ENCODE measurements around the gene SAPCD1. TPM values are rescaled to one million over a fixed set of nuclear protein-coding genes. Genes with fewer than 3 reads are reported as not detected.

SAPCD1 gene
- polyA plus RNA-seq, 1 of the 3 experiments (the other 2 are of a cell fraction): 5.9 TPM

GRCh38 chr6:31727717-31728671 is 34.5 kb upstream of the SAPCD1 start:
- CTCF ChIA-PET: interaction anchor here (0.7 to 7.3 kb wide), 12 partner anchors 12 to 135 kb away, joined by 3 to 45 read pairs (median 6); partner anchors contain the start of genes LSM2, MSH5, NEU1 and VARS1

More at GRCh38 chr6:31727717-31728671, 34.5 kb upstream of the SAPCD1 start:
- TF ChIP-seq RFX5 (IDR thresholded peaks at IDR 0.05; ENCODE audit: low read length): no peak
- no peak for TF ChIP-seq POLR2AphosphoS5 (IDR thresholded peaks at IDR 0.05; ENCODE audit: low read depth, low read length)
- TF ChIP-seq EZH2phosphoT487 (IDR thresholded peaks at IDR 0.05; ENCODE audit: borderline replicate concordance, low read depth): no peak
- TF ChIP-seq CTCF (IDR thresholded peaks at IDR 0.05): no peak
- TF ChIP-seq RXRA (IDR thresholded peaks at IDR 0.05; ENCODE audit: borderline replicate concordance, low read depth): no peak
- TF ChIP-seq TCF12 (IDR thresholded peaks at IDR 0.05): no peak
- no peak for TF ChIP-seq SMC3 (IDR thresholded peaks at IDR 0.05; ENCODE audit: low read depth, low read length)
- no peak for TF ChIP-seq GATA2 (CRISPR knock-in tag; IDR thresholded peaks at IDR 0.05)
- TF ChIP-seq MXI1 (IDR thresholded peaks at IDR 0.05; ENCODE audit: low read depth, low read length): no peak
- no peak for TF ChIP-seq FOXJ3 (CRISPR knock-in tag; IDR thresholded peaks at IDR 0.05)
- TF ChIP-seq FOSL2 (IDR thresholded peaks at IDR 0.05; ENCODE audit: borderline replicate concordance, low read depth): no peak
- TF ChIP-seq YY1 (IDR thresholded peaks at IDR 0.05; ENCODE audit: low read depth): no peak
- no peak for TF ChIP-seq MAX (IDR thresholded peaks at IDR 0.05; ENCODE audit: low read depth)
- TF ChIP-seq NRF1 (IDR thresholded peaks at IDR 0.05; ENCODE audit: low read depth, low read length): no peak
- no peak for TF ChIP-seq JUND (IDR thresholded peaks at IDR 0.05)
- H3K79me2 ChIP-seq (ENCODE audit: insufficient read depth): peaks cover 30% of the 10 kb centered on the region; the same call in 1 of the 2 replicates
- H3K27ac ChIP-seq (ENCODE audit: low read depth in 2 of 2, low read length in 1 of 2): no peak overlapping the region
- peak overlapping the region; percentile 98; the same call in 1 of the 2 replicates for H3K9ac ChIP-seq
- H3K4me1 ChIP-seq (ENCODE audit: control insufficient read depth in 1 of 2, insufficient read depth in 2 of 2, low read depth in 1 of 2, low read length in 1 of 2): peaks cover 13 to 14% of the 10 kb centered on the region in 2 experiments; a peak in 1 of 4 replicates
- peaks cover 12% of the 10 kb centered on the region; the same call in 1 of the 2 replicates for H4K20me1 ChIP-seq (ENCODE audit: insufficient read depth)
- no peaks in the 10 kb centered on the region for H3K27me3 ChIP-seq (ENCODE audit: insufficient read depth)
- H3K9me3 ChIP-seq: no peaks in the 10 kb centered on the region
- POLR2A ChIA-PET: interaction anchor here (0.6 kb wide), 1 partner anchor 81 kb away, joined by 4 read pairs; no protein-coding TSS in a partner anchor
- H3K36me3 ChIP-seq (replicated peaks in 1 of 2; ENCODE audit: control insufficient read depth in 1 of 2, insufficient read depth in 2 of 2, low read length in 1 of 2): peaks cover 43 to 46% of the 10 kb centered on the region in 2 experiments
- WGBS (ENCODE audit: low lambda C conversion rate): 95% methylated on average over 29 of the region's 41 CpGs
- H3K4me2 ChIP-seq: peak overlapping the region; percentile 98
- H3F3A ChIP-seq (replicated peaks; ENCODE audit: insufficient read depth): peaks cover 35% of the 10 kb centered on the region
- no peak for DNase-seq
- H3K4me3 ChIP-seq (ENCODE audit: low read depth in 2 of 2, low read length in 1 of 2): peak overlapping the region; percentile 90 to 93; a peak in 3 of 4 replicates
- H2AFZ ChIP-seq (ENCODE audit: low read depth): no peak overlapping the region
- H3K9me2 ChIP-seq: no peaks in the 10 kb centered on the region
